Peyer's patch (tissue), 4 donors: Measurements from ENCODE around the gene ISG20L2.

Experiments
- CTCF ChIP-seq, 6 experiments: fragments of 450-650 bp in 4 of 6; fragments of 200-600 bp in 2 of 6; sonication (generic) in 1 of 6; IDR thresholded peaks; one replicate each; pipeline ENCODE4 v1.5.1; 2017 to 2019; ENCODE audit warnings: antibody characterized with exemption in 6 of 6, mild to moderate bottlenecking in 3 of 6, moderate library complexity in 1 of 6
- POLR2A ChIP-seq, 2 donors: fragments of 450-650 bp; IDR thresholded peaks; one replicate each; pipeline ENCODE4 v1.5.1; 2017; ENCODE audit warnings: antibody characterized with exemption in 2 of 2, mild to moderate bottlenecking in 2 of 2, moderate library complexity in 2 of 2

GRCh38 chr1:156694690-156694962 is 33.9 kb downstream of the ISG20L2 start:
- TF ChIP-seq CTCF (IDR thresholded peaks at IDR 0.05), result no peak
- TF ChIP-seq POLR2A (IDR thresholded peaks at IDR 0.05), result no peak
